ENCODE results near the gene USP6NL.

DNA sequence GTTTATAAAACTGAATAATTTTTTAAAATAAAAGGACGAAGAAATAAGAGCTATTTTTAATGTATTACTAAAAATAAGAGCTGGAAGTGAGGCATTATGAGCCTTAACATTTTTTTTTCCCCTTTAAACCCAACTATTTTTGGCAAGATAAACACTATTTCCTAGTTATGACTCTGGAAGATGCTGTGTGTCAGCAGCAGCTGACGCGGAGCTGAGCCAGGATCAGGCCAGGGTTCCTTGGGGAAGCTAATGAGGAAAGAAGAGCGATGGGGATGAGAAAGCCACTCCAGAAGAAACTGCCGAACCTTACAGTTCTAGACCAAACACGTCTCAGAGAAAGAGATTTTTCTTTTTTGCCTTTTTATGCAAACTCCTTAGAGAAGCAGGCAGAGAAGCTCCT, 85.9 kb downstream of the USP6NL start:
- no peak for TF ChIP-seq POLR2A (IDR thresholded peaks at IDR 0.05)
- TF ChIP-seq, protein P1, sequence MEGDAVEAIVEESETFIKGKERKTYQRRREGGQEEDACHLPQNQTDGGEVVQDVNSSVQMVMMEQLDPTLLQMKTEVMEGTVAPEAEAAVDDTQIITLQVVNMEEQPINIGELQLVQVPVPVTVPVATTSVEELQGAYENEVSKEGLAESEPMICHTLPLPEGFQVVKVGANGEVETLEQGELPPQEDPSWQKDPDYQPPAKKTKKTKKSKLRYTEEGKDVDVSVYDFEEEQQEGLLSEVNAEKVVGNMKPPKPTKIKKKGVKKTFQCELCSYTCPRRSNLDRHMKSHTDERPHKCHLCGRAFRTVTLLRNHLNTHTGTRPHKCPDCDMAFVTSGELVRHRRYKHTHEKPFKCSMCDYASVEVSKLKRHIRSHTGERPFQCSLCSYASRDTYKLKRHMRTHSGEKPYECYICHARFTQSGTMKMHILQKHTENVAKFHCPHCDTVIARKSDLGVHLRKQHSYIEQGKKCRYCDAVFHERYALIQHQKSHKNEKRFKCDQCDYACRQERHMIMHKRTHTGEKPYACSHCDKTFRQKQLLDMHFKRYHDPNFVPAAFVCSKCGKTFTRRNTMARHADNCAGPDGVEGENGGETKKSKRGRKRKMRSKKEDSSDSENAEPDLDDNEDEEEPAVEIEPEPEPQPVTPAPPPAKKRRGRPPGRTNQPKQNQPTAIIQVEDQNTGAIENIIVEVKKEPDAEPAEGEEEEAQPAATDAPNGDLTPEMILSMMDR (IDR thresholded peaks at IDR 0.05) = no peak

Measured in lower leg skin (tissue), 3 donors.